GM04503 (cell line): ENCODE results near the gene CD79B.

Experiments
- DNase-seq: peaks from one replicate; pipeline ENCODE4 v3.0.0-alpha.2; 2012; ENCODE audit warnings: low read depth

The CD79B gene

DNA sequence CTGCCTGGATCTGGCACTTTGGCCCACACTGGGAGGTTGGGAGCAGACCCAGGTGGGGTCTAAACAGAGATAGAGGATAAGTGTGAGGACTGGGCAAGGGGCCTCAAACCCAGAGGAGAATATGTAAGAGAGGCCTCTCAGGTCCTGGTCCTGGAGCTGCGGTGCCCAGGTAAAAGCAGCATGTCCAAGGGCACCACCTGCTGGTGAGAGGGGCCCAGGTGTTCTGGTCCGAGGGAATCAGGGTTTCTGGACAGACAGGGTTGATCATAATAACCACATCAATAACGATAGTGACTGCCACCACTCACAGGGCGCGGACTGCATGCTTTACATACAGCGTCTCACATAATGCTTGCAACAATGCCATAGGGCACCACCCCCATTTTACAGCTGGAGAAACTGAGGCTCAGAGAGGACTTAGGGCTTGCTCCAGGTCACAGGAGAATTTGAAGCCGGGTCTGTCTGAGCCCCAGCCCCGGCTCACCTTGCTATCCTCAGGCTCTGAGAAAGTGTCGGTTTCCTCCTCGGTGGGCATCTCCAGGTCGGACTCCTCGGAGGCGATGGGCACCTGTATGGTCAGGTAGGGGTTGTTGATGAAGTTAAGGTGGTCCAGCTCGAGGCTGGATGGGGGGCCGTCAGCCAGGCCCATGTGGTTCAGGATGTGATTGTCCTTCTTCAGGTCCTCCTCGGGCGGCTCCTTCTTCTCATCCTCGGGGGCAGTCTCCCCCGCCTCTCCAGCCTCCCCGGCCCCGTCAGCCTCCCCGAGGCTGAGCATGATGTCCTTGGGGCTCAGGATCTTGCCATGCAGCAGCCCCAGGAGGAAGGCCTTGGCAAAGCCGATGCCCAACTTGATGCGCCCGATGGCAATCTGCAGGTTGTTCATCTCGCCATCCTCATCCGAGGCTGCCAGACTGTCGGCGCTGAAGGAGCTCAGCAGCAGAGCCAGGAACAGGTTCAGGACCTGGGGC lies 19.1 kb upstream of the CD79B start:
- no peak for DNase-seq

DNA sequence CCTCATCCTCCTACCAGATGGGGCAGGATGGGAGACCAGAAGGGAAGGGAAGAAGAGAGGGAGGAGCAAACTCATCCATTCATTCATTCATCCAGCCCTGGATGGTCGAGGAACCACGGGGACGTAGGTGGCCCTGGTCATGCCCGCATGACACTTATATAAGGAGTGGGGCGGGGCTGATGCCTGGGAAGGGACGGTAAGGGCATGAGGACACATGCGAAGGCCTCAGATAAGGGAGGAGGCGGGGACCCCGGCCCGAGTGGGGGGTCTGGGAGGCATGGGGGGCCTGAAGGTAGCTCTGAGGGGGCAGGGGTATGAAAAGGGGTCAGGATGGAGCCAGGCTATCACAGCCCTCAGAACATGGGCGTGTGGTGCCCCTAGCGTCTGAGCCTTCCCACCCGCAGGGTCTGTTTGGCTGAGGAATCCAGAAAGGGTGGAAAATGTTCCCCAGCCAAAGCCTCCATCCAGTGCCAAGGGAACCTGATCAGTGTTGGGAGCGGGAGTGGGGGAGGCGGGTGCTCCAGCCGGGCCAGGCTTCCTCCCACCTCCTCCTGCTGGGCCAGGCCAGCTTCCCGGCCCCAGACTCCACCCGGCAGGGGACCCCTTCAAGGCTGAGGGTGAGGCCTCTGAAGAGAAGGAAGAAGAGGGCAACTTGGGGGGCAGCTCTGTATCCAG lies 17.6 kb upstream of the CD79B start:
- DNase-seq: no peak

DNA sequence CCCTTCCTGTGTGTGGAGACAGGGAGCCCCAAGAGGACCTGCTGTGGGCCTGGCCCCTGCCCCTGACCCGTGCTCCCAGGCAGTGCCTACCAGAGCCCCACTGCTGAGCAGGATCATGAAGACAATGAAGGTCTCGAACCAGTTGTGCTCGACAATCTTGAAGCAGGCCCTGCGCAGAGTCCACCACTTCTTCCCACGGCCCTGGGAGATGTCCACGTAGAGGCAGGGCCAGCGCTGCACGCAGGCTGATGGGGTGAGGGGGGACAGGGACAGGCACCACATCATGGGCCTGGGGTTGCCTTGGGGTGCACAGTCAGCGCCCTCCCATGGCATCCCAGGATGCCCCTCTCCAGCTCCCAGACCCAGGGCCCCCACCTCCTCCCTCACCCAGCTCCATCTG lies 16.4 kb upstream of the CD79B start:
- no peak for DNase-seq

DNA sequence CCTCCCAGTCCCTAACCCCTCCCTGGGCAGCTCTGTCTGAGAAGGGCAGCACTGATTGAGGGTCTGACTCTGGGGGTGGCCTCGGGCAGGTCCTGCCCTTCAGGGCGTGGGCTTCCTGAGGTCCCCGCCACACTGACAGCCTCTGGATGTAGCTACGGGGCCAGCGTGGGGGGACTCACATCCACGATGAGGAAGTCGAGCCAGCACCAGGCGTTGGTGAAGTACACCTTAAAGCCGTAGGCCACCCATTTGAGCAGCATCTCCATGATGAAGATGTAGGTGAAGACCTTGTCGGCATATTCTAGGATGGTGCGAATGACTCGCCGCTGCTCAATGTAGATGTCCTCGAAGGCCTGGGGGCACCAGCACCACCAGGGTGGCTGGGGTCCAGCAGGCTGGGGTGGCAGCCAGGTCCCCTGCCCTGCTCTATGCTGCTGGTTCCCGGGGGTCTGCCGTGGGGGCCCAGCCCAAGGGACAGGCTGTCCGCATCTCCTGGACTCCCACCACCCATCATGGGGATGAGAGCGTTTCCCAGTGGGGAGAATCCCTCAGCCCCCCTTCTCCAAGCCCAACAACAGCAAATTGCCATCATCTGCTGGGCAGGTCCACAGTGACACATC lies 15.7 kb upstream of the CD79B start:
- no peak for DNase-seq

DNA sequence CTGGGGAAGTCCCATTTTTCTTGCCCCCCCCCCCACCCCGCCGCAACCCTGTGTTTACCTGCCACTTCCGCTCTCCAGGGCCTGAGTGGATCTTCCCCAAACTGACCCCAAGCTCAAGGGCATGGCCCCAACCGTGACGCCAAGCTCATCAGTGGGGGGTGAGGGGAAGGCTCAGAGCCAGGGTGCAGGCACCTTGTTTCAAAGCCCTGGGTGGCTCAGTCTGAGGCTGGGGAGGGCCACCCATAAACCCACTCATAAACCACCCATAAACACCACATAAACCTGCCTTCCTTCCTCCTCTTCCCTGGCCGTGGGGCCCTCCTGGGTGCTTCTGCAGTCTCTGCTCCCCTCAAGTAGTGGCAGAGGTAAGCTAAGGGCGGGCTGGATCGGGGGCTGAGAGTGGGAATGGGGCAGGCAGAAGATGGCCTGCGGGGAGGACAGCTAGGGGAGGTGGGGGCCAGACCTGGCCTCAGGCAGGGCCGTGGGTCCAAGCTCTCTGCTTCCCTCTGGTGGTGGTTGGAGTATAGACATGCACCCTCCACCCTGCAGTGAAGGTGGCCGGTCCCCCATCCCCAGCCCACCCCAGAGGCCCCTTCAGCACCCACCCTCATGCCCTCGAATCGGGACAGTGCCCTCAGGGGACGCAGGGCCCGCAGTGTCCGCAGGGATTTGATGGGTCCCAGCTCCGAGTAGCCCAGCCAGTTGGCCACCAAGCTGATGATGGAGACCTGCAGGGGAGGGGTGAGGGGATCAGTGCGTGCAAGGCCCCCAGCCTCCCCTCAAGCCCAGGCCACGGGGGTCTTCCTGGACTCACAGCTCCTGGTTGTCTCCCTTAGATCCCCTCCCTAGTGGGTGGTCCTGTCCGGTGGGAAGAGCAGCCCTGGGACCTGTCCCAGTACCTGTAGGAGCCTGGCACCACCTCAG lies 14.6 kb upstream of the CD79B start:
- DNase-seq: no peak

DNA sequence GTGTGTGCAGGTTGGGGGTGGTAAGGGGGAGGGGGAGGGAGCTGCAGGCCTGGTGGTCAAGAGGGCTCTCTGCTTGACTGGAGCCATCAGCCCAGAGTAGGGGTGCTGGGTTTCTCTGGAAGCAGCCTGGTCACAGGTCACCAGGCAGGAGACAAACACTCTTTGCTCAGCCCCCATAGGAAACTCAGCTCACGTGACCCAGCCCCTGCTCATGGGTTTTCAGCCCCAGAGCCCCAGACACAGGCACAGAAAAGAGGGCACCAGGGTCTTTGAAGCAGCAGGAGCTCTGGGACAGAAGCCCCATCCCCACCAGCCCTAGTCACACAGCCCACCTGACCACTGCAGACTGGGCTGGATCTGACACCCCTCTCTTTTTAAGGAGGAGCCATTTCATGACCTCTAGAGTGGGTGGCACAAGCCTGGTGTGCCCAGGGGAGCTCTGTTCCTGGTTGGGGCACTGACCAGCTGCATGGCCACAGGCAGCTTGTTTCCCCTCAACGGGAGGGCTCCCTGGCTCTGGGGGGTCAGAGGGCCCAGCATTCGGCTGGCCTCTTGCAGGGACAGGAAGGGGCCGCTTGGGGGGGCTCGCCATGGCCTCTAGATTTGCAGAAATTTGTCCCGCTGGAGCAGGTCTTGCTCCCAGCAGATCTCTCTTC lies 13.8 kb upstream of the CD79B start:
- DNase-seq: no peak

DNA sequence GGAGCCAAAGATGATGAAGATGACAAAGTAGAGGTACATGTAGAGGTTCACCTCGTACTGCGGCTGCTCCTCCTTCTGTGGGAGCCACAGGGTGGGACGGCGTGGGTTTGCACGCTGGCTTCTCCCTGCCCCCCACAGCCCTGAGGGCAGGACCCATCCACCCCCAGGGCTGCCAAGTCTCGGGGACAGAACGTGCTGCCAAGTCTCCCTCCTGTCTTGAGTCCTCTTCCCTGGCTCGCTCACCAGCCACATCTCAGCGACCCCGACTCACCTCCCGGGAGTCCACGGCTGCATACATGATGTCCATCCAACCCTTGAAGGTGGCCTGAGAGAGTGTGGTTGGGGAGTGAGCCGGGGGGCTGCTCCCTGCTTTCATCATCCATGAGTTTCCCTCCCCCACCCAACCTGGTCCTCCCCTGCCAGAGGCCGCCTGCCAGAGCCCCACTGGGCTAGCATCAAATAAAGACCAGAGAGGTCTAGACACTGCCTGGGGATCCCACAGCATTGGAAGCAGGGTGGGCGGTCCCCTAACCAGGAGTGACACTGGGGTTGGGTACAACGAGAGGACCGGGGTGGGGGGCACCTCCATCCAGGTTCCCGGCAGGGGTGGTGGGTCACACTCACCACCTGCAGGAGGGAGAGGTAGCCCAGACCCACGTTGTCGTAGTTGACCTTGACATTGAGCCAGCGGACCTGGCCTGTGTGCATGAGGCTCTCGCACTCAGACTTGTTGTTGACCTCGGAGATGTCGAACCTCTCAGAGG lies 12.8 kb upstream of the CD79B start:
- DNase-seq: no peak

DNA sequence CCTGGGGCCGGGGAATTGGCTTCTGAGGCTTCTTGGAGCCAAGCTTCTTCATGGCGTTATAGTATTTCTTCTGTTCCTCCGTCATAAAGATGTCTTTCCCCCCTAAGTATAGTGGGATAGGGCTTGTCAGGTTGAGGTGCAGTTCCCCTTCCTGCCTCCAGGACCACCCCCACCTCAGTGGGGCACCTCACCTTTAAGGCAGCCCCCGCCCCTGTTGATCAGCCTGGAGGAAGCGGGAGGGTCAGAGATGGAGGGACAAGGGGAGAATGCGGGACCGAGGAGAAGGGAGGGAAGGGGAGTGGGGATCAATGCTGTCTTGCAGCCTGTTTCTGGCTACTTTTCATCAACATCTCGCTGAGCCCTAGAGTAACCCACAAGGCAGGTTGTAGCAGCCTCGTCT lies 11.6 kb upstream of the CD79B start:
- DNase-seq: no peak

DNA sequence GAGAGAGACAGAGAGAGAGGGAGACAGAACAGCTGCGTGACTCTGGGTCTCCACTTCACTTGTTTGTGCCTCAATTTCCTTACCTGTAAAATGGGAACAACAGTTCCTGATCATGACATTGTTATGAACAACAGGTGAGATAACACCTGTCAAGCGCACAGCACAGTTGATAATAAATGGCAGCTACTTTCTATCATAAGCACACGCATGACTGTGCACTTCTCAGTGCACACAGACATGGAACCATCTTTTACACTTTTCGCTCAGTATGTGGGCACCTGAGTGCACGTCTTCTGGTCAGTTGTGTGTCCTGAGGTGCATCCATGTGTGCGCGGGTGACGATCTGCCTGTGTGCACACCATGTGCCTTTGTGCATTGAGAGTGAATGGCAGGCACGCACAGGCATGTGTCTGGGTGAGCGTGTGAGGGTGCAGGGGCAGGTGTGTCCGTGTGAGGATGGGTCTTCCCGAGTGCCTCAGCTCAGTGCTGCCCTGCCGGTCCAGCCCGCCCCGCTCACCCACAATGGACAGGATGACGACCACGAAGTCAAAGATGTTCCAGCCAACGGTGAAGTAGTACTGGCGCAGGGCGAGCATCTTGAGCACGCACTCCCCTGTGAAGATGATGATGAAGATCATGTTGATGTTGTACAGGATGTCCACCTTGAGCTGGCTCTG lies 10.3 kb upstream of the CD79B start:
- no peak for DNase-seq

DNA sequence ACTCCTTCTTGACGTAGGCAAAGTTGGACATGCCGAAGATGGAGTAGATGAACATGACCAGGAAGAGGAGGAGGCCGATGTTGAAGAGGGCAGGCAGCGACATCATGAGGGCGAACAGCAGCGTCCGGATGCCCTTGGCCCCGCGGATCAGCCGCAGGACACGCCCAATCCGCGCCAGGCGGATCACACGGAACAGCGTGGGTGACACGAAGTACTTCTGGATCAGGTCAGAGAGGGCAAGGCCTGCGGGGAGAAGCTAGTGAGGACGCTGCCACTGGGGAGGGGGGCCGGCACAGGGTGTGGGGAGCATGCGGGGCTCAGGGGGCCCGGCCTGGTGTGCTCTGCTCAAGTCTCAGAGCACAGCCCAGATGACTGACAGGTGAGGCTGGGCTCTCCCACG lies 9.6 kb upstream of the CD79B start:
- DNase-seq: no peak

DNA sequence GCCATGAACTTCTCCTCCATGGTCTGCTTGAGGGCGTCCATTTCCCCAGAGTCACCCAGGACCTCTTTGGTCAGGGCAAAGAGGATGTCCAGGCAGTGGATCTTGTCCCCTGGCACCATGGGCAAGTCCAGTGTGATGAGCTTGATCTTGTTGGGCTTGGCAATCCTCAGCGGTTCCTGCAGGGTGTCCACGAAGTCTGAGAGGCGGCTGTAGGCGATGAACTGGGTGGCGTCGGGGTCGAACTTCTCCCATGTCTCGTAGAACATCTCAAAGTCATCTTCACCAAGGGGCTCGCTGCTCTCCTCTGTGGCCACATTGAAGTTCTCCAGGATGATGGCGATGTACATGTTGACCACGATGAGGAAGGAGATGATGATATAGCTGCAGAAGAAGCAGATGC lies 9.0 kb upstream of the CD79B start:
- DNase-seq: no peak

DNA sequence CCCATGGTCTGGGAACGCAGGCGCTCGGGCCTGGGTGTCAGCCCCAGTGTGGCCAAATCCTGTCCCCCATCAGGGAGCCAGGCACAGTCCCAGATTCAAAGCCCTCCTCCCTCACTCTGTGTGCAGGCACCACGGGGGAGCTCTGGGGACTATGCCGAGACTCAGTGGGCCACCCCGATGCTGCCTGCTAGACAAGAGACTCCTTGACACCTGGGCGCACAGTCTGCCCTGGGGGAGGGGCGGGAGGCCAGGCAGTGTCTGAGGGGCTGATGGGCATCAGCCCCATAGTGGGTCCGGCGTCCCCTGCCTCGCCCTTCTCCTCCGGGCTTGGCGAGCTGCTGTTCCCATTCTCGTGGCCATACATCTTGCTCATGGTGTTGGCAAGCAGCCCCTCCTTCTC lies 8.5 kb upstream of the CD79B start:
- DNase-seq: no peak

DNA sequence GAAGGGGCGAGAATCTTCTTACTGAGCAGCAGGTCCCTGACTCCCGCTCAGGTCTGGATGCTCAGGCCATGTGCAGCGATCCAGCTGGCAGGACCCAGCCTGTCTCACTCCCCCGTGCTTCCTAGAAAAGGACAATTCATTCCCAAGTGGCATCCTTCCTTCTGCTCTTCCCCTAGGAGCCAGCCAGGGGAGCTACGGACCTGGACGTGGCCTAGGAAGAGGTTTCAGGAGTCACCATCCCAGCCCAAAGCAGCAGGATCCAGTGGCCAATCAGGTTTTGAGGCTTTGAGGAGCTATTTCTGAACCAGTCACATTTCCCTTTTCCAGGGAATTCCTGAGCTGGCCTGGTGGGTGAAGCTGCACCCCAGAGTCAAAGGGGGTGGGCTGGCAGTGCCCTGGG lies 7.8 kb upstream of the CD79B start:
- no peak for DNase-seq

DNA sequence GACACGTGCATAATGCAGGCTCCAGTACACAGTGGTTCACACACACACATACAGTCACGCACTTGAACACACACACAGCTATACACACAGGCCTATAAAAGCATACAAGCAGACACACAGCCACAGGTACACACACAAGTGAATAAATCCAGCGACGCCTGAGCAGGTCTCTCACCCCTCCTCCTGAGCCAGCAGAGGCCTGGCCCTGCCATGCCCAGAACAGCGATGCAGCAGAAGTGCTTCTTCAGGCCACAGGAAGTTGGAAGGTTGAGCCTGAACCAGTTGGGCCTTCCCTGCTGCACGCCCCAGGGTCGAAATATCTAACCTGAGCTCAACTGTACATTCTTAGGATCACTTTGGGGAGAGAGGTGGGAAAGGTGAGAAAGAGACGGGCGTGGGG lies 7.3 kb upstream of the CD79B start:
- DNase-seq: no peak

DNA sequence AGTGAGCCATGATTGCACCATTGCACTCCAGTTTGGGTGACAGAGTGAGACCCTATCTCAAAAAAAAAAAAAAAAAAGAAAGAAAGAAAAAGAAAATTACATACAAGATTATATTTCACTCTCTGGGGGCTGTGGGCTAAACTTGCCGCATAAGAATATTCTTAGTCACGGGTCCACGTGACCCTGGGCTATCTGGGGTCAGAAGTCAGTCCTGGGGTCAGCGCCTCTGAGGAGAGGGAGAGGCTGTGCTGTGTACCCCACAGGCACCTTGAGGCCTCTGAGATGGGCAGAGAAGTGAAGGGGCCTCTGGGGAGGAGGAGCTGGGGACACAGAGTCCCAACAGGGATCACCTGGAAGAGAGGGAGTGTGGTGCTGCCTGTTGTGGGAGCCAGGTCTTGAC lies 5.8 kb upstream of the CD79B start:
- DNase-seq: no peak

DNA sequence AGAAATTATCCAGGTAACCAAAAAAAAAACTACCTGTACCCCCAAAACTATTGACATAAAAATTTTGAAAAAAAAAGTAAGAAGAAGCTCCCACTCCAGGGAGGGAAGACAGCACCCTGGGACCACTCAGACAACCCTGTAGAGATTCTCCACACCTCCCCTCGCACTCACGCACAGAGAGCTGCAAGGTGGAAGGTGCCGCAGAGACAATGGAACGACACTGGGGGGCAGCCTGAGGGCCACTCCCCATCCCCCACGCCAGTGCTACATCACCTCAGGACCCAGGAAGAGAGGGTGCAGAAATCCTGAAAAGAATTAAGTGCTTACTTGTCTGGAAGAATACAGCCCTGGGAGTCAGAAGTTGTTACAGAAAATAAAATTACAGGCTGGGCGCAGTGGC lies 5.2 kb upstream of the CD79B start:
- DNase-seq: no peak

DNA sequence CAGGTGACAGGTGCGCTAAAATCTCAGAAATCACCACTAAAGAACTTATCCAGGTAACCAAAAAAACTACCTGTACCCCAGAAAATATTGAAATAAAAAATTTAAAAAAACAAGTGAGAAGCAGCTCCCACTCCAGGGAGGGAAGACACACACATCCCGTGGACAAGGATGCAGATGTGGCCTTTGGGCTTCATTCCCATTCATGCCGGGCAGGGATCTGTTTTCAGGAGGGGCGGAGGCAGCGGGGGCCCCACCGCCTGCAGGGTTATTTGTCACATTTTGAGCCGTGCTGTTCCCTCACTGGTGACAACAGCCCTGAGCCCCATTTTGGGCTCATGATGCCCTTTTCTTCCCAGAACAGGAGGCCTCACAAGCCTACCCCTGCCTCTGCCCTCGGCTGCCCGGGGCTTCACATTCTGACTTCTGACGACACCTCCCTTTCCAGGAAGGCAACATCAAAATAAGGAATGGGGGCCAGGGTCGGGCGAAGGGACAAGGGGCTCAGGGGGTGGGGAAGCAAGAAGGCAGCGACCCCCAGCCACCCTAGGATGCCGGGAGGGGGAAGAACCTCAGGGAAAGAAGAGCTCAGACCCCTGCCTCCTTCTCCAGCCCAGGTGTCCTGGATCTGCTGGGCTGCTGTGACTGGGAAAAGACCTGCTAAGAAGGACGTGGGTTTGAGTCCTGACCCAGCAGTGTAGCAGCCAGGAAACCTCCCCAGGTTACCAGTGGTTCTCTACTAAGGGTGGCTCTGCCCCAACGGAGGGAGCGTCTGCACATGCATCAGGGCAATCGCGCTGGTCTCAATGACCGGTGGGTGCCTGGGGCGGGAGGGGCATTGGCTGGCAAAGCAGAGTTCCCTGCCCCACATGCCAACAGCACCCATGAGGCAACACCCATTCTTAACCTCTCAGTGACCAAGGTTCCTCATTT lies 2.3 kb upstream of the CD79B start:
- DNase-seq: no peak

DNA sequence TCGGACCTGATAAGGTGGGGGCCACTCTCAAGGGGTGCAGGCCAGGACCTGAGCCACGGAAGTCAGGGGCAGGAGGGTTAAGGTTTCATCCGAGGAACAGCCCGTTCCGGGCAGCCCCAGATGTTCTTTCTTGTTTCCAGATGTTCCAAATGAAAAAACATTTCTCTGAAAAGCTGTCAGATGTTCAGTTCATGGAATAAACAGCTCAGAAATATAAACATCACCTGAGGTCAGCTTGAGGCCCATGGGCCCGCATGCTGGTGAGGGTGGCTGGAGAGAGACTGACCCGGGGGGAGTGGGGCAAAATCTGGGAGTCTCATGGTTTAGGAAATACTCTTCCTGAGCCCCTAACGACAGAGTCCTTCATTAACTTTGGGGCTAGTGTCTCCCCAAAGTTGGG lies 1.5 kb upstream of the CD79B start:
- DNase-seq: no peak

DNA sequence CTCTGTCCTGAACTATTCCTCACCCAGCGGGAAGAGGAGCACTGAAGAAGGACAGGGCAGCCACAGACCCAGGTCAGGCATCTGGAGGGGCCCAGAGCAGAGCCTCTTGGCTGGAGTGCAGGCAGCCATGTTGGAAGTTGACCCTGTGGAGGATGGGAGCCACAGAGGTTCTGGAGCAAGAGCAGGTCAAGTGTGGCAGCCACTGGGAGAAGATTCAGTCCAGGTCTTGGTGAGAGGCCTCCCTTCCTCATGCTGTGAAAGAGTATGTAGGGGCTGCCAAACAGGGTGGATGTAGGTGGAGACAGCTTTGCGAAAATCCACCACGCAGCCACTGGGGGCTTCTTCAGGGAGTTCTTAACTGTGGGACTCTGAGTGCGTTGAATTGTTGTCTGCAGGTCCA lies 590 bp upstream of the CD79B start:
- no peak for DNase-seq
